ENCODE data around the gene B4GALT7.

B4GALT7 gene, protein sequence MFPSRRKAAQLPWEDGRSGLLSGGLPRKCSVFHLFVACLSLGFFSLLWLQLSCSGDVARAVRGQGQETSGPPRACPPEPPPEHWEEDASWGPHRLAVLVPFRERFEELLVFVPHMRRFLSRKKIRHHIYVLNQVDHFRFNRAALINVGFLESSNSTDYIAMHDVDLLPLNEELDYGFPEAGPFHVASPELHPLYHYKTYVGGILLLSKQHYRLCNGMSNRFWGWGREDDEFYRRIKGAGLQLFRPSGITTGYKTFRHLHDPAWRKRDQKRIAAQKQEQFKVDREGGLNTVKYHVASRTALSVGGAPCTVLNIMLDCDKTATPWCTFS

GRCh38 chr5:177599731-177600507, at the start of gene B4GALT7:
Gene B4GALT7, plus strand, starts transcription at chr5:177600132. Its CDS starts 79 bp downstream, at chr5:177600211.
- Histone ChIP-seq H3K9ac (ENCODE audit: low read depth, low read length) (peak within 1 kb of the TSS; percentile 91), H3K4me3 (ENCODE audit: low read depth in 1 of 2, low read length in 2 of 2) (peak within 1 kb of the TSS; percentile 66 to 83), H2AFZ (ENCODE audit: low read depth, low read length) (peak within 1 kb of the TSS; percentile 100), H3K4me2 (ENCODE audit: insufficient read depth, low read length) (peak within 1 kb of the TSS; percentile 96), H3K79me2 (ENCODE audit: insufficient read depth, low read length) (peaks cover 13% of the 10 kb centered on the region), H3K27me3 (ENCODE audit: insufficient read depth, low read length, poor library complexity) (no peaks in the 10 kb centered on the region), H3K4me1 (ENCODE audit: insufficient read depth, low read length) (peaks cover 29% of the 10 kb centered on the region), H3K36me3 (ENCODE audit: insufficient read depth, low read length) (peaks cover 19% of the 10 kb centered on the region), H4K20me1 (ENCODE audit: insufficient read depth, low read length) (peaks cover 5% of the 10 kb centered on the region), H3K27ac (ENCODE audit: low read length) (peak within 1 kb of the TSS; percentile 88), H3K9me3 (ENCODE audit: insufficient read depth, low read length, severe bottlenecking) (no peaks in the 10 kb centered on the region)
- peak; percentile 91 for ATAC-seq (ENCODE audit: insufficient read depth, low read depth)
- DNase-seq = peak; percentile 84
- no peak for TF ChIP-seq CTCF (IDR thresholded peaks at IDR 0.05; ENCODE audit: borderline replicate concordance, extremely low read depth, low read length, poor library complexity, severe bottlenecking)
- no peak for TF ChIP-seq EZH2 (IDR thresholded peaks at IDR 0.05; ENCODE audit: borderline replicate concordance, low read depth, low read length, severe bottlenecking)

DNA sequence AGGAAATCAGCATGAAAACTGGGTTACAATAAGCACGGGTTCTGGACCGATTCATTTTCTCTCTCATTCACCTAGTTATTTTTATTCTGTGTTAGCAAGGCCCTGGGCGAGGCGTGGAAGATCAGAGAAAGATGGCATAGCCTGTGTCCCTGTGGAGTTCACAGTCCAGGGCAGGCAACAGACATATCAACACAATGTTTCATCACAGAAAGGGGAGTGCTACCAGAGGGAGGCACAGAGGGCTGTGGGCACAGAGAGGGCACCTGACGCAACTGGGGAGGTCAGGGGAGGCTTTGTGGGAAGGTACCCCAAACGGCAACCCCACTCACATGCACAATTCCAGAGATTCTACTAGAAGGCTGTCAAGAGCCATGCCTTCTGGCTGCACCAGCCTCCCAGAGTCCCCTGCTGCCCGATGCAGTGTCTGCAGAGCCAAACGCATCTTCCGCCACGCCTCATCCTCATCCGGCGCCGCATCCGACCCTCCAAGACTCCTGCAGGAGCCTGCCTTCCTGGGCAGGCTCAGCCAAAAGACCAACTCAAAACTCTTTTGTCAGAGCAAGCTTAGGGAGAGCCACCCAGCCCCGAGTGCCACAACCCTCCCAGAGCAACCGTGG, 47.0 kb upstream of the B4GALT7 start:
- DNase-seq (no peak), ATAC-seq (ENCODE audit: insufficient read depth, low read depth) (no peak)
- Histone ChIP-seq H3K27me3 (ENCODE audit: insufficient read depth, low read length, poor library complexity) (no peaks in the 10 kb centered on the region), H3K4me3 (ENCODE audit: low read depth in 1 of 2, low read length in 2 of 2) (peak overlapping the region; percentile 89 to 95), H3K4me2 (ENCODE audit: insufficient read depth, low read length) (peak overlapping the region; percentile 96), H2AFZ (ENCODE audit: low read depth, low read length) (no peak overlapping the region), H4K20me1 (ENCODE audit: insufficient read depth, low read length) (peaks cover 44% of the 10 kb centered on the region), H3K9ac (ENCODE audit: low read depth, low read length) (peak overlapping the region; percentile 88), H3K27ac (ENCODE audit: low read length) (peak overlapping the region; percentile 65), H3K36me3 (ENCODE audit: insufficient read depth, low read length) (peaks cover 48% of the 10 kb centered on the region), H3K79me2 (ENCODE audit: insufficient read depth, low read length) (peaks cover 65% of the 10 kb centered on the region), H3K9me3 (ENCODE audit: insufficient read depth, low read length, severe bottlenecking) (no peaks in the 10 kb centered on the region), H3K4me1 (ENCODE audit: insufficient read depth, low read length) (peaks cover 29% of the 10 kb centered on the region)
- TF ChIP-seq EZH2 (IDR thresholded peaks at IDR 0.05; ENCODE audit: borderline replicate concordance, low read depth, low read length, severe bottlenecking) = no peak
- TF ChIP-seq CTCF (IDR thresholded peaks at IDR 0.05; ENCODE audit: borderline replicate concordance, extremely low read depth, low read length, poor library complexity, severe bottlenecking) = no peak

- ATAC-seq (ENCODE audit: insufficient read depth, low read depth) (peak; percentile 57), DNase-seq (peak; percentile 54)
- Histone ChIP-seq H4K20me1 (ENCODE audit: insufficient read depth, low read length) (peaks cover 36% of the 10 kb centered on the region), H3K4me3 (ENCODE audit: low read depth in 1 of 2, low read length in 2 of 2) (peak overlapping the region; percentile 89 to 95), H3K27ac (ENCODE audit: low read length) (peak overlapping the region; percentile 65), H3K4me1 (ENCODE audit: insufficient read depth, low read length) (peaks cover 29% of the 10 kb centered on the region), H3K27me3 (ENCODE audit: insufficient read depth, low read length, poor library complexity) (no peaks in the 10 kb centered on the region), H2AFZ (ENCODE audit: low read depth, low read length) (peak overlapping the region; percentile 72), H3K79me2 (ENCODE audit: insufficient read depth, low read length) (peaks cover 56% of the 10 kb centered on the region), H3K4me2 (ENCODE audit: insufficient read depth, low read length) (peak overlapping the region; percentile 96), H3K9ac (ENCODE audit: low read depth, low read length) (peak overlapping the region; percentile 88), H3K9me3 (ENCODE audit: insufficient read depth, low read length, severe bottlenecking) (no peaks in the 10 kb centered on the region), H3K36me3 (ENCODE audit: insufficient read depth, low read length) (peaks cover 43% of the 10 kb centered on the region)
- TF ChIP-seq EZH2 (IDR thresholded peaks at IDR 0.05; ENCODE audit: borderline replicate concordance, low read depth, low read length, severe bottlenecking) (no peak), CTCF (IDR thresholded peaks at IDR 0.05; ENCODE audit: borderline replicate concordance, extremely low read depth, low read length, poor library complexity, severe bottlenecking) (no peak)
These were observed 46.1 kb upstream of the B4GALT7 start for GRCh38 chr5:177553671-177554429.
